DMS153 (cell line): Measurements from ENCODE around the gene OTOP2.
"Not testable (repeated sequence)": the region's sequence is repeated elsewhere in the genome, so short reads cannot be mapped to it uniquely, and the experiment has no call there.

Experiments used
- DNase-seq: peaks from one replicate; lab custom pipeline; 2025; lab: John Stamatoyannopoulos, UW

OTOP2 gene

GRCh38 chr17:74900208-74900607 is 23.9 kb upstream of the OTOP2 start:
- DNase-seq: no peak

DNA sequence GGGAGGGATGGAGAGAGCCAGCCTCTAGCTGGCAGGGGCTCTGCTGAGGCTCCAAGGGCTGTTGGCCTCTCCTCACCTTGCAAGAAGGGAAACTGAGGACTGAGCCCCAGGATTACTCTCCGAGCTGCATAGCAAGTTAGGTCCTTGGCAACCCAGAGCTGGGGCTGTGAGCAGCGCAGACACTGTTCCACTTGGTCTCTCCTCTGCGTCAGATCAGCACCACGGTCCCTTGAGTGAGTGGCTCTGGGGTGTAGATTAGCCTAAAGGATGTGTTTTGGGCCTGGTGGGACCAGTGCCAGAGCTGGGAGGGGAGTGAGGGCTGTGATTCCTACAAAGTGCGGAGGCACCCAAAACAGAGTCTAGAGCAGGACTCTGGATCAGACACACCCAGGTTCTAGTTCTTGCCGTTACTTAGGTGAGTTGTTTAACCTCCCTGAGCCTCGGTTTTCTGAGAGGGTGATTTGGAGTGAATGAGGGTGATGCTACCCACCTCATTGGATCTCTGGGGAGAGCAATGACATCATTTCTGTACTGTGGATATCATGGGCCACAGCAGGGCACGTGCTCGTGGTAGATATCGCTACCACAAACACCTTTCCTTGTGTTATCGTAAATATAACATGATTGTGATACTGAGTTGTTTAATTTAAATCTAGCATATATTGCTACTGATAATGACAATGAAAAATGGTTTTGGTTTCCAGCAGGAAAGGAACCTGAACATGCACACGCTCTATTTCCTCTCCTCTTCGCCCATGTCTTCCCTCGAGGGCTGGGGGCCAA is 22.5 kb upstream of the OTOP2 start:
- DNase-seq: no peak

- DNase-seq: no peak
Measured at GRCh38 chr17:74903034-74903433, 21.0 kb upstream of the OTOP2 start.

GRCh38 chr17:74903671-74904070 is 20.4 kb upstream of the OTOP2 start:
- DNase-seq: no peak

GRCh38 chr17:74904687-74905409 is 19.2 kb upstream of the OTOP2 start:
- no peak for DNase-seq

GRCh38 chr17:74906214-74906793 is 17.8 kb upstream of the OTOP2 start:
- DNase-seq: not testable (repeated sequence)

GRCh38 chr17:74907012-74907411 is 17.1 kb upstream of the OTOP2 start:
- no peak for DNase-seq

DNA sequence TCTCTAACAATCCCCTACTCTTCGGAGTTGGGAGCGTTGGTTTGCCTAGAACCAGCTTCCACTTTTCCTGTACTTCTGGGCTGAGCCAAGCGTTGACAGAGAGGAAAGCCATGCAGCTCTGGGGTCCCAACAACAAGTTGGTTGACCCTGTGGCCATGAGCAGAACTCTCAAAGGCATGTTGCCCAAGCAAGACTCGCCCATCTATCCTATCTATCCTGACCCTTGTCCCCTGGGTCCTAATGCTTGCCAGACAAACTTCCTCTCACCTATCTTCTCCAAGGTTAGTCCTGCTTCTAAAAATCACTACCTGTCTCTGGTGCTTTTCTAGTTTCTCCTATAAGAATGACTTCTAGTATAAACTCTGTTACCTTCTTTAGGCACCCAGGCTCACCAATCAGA is 15.0 kb upstream of the OTOP2 start:
- not testable (repeated sequence) for DNase-seq

DNA sequence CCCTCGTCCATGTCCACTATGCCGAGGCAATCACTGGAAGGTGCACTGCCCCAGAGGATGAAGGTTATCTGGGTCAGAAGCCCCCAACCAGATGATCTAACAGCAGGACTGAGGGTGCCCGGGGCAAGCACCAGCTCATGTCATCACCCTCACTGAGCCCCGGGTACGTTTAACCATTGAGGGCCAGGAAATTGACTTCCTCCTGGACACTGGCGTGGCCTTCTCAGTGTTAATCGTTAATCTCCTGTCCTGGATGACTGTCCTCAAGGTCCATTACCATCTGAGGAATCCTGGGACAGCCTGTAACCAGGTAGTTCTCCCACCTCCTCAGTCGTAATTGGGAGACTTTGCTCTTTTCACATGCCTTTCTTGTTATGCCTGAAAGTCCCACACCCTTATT is 12.7 kb upstream of the OTOP2 start:
- not testable (repeated sequence) for DNase-seq

DNA sequence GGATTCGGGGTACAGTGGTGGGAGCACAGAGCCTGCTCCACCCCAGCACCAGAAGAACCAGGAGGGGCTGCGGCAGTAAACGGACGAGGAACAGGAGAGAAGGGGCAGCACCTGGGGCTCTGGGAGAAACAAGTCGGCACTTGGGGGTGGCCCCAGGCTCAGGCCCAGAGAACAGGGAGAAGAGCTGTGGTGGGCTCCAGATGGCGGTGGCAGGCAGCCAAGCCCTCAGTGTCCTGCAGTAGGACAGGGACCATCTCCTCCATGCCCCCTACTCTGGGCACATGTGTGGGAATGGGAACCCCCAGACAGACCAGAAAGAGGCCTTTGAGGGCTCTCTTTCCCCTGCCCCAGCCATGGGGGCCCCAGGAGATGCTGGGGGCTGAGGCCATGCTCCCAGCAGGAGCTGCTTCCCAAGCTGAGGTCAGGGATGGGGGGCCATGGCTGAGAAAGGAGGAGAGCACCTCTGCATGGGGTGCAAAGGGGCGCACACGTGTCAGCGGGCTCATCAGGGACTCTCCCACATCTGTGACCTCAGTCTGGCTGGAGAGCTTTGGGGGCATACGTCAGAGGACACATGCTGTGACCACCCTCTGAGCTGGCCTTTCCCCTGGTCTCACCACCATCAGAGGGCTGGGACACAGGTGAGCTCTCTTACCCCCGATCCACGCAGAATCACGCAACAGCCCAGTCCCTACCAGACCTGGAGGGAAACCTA is 7.8 kb upstream of the OTOP2 start:
- no peak for DNase-seq

DNA sequence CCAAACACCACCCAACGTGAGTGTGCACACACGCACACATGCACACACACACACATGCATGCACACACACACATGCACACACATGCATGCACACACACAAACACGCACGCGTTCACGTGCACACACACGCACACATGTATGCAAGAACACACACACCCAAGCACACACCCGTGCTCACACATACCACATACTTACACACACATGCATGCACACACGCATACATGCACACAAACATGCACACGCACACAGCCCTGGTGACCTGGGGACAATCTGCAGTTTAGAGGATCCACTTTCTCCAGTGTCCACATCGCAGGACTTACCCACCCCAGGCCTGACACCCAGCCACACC is 7.2 kb upstream of the OTOP2 start:
- no peak for DNase-seq

GRCh38 chr17:74917430-74917829 is 6.6 kb upstream of the OTOP2 start:
- no peak for DNase-seq

DNA sequence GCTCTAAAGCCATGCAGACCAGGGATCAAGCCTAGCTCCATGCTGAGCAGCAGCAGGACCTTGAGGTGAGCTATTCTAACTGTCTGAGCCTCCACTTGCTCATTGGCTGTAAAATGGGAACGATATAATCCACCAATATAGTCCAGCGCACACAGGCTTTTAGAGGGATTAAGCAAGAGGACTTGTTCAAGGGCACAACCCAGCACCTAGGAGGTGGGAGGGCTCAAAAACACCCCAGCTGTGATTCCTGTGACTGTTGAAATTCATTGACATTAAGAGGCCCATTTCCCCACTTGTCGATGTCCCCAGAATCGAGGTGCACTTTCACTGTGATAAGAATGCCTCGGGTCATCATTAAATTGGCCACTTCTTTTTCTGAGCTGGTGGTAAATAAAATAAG is 5.2 kb upstream of the OTOP2 start:
- DNase-seq: no peak

DNA sequence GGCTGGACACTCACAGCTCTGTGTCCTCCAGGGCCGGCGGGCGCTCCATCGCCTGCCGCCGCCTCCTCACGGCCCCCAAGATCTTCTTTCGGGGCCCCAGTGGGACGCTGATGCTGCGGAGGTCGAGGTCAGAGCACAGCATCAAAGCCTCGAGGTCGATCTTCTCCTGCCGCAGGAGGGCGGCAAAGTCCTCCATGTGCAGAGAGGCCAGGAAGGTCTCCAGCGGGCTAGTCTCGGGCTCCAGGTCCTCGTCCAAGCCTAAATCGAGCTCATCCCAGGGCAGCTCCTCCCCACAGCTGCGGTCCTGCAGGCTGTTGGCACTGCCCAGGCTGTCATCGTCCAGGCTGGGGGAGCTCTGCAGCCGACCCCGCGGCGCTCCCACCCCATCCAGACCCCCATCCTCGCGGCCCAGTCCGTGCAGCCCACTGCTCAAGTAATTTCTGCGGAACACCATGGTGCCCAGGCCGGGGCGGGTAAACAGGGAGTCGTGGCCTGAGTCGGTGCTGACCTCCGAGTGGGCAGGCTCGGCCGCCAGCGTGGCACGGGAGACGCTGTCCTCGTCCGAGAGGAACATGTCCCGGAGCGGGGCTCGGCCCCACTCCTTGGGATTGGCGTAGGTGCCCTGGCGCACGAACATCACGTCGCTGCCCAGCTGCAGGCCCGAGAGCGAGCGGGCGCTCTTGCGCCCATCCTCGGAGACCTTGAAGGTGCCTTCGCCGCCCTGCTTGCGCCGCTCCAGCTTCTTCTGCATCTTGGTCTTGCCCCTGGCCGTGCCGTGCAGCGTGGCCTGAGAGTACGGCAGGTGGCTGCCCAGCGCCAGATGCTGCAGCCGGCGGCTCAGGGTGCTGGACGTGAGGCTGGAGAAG is 4.4 kb upstream of the OTOP2 start:
- DNase-seq: no peak

DNA sequence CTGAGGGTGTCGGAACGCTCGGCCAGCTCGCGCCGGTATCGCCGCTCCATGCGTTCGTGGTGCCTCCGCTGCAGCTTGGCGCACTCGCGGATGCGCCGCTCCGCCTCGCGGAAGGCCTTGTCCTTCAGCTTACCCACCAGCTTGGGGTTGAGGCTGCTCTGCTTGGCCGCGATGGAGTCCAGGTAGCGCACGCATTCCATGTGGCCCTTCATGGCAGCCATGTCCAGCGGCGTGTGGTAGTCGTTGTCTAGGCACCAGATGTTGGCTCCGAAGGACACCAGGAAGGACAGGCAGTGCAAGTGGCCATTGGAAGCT is 3.8 kb upstream of the OTOP2 start:
- no peak for DNase-seq

DNA sequence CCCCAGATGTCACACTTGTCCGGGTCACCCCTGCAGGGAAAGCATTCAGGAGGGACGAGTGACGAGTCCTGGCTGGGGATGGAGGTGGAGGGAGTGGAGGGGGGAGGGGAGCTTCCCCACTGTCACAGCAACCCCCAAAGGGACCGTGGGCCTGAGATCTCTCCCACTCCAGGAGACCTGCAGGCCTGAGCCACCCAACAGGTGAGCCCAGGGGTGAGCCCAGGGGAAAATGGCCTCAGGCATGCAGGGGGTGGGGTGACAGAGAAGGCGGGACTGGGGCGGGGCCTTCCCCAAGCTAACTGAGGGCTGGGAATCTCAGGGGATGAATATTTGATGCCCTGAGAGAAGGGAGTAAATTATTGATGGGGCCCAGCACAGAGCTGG is 3.4 kb upstream of the OTOP2 start:
- no peak for DNase-seq

DNA sequence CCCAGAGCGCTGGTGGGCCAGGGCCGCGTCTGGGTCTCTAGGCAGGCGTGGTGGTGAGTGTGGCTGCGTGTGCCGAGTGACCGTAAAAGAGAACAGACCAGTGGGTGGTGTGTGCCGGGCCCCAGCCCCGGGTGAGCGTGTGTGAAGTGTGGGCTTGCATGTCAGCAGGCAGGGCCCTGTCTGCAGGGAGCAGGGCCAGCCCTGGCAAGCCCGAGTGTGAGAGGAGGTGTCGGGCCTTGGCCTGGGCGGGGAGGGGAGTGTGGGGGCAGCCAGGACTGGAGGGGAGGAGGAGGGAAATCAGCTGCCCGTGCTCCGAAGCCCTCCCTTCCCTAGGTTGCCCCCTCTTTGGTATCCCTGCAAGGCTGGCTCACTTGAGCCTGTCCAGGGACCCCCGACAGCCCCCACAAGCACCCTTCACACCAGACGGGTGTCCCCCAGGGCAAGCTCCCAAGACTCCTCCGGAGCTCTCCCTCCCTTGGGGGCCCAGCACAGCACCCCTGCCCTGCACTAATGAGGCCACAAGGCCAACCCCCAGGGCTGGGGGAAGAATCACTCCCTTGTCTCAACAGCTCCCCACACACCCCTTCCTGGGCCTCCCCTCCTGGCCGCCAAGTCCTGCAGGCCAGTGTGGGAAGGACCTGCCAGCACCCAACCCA is 2.9 kb upstream of the OTOP2 start:
- DNase-seq: no peak

DNA sequence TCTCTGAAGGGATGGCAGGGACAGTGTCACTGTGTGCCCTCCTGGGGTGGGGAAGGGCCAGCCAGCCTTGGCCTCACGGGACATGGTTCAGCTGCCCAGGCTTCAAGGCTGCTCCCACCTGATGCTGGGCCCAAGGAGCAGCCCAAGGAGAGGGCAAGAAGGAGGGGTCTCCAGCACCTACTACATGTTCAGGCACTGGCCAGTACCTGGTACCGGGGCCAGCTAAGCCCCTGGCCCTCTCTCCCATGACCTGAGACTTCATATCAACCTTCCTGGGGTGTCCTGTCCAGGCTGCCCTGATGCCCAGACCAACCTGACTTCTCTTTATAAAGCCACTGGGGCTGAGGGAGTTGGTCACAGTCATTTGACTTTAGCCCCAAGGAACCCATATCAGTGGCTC is 2.3 kb upstream of the OTOP2 start:
- DNase-seq: no peak

DNA sequence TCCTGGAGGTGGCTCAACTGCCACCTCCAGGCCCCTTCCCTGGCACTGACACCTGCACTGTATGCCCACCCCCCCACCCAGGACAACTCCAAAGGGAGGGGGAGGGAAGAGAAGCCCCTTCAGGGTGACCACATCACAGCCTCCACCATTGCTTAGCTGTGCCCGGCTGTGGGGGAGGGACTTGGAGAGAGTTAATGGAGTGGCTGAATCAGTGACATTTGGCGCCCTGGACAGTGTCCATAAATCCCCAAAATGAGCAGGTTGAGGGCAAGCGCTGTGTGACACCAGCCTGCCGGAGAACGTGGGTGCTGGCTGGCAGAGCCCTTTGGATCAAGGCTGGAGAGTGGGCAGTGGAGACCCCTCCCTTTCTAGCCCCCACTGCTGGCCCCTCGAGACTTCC is 1.9 kb upstream of the OTOP2 start:
- DNase-seq: no peak

GRCh38 chr17:74922694-74923537 is 1.2 kb upstream of the OTOP2 start, which contains the start of gene USH1G:
USH1G (minus strand) TSS chr17:74923255; CDS start chr17:74923073, 182 bp downstream.
- DNase-seq: no peak
